ENCODE measurements around the gene TRMT13.

DNA sequence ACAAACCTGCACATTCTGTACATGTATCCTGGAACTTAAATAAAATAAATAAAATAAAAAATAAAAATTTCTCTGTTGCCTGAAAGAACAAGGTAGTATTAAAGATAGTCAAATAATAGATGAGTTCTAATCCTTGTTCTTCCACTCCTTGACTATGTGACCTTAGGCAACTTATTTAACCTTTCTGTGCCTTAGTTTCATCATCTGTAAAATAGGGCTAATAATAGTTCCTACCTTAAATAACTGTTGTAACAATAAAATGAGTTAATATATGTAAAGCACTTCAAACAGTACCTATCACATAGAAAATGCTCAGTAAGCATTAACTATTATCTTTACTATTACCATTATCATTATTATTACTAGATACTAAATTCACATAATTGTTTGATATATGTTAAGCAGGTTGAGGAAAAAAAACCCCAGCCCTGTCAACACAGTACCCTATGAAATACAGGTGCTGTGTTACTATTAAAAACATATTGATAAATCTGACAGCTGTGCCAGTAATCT, 23.4 kb upstream of the TRMT13 start:
- TF ChIP-seq, protein P1, sequence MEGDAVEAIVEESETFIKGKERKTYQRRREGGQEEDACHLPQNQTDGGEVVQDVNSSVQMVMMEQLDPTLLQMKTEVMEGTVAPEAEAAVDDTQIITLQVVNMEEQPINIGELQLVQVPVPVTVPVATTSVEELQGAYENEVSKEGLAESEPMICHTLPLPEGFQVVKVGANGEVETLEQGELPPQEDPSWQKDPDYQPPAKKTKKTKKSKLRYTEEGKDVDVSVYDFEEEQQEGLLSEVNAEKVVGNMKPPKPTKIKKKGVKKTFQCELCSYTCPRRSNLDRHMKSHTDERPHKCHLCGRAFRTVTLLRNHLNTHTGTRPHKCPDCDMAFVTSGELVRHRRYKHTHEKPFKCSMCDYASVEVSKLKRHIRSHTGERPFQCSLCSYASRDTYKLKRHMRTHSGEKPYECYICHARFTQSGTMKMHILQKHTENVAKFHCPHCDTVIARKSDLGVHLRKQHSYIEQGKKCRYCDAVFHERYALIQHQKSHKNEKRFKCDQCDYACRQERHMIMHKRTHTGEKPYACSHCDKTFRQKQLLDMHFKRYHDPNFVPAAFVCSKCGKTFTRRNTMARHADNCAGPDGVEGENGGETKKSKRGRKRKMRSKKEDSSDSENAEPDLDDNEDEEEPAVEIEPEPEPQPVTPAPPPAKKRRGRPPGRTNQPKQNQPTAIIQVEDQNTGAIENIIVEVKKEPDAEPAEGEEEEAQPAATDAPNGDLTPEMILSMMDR (IDR thresholded peaks at IDR 0.05 in 4 of 5, conservative IDR thresholded peaks at IDR 0.05 in 1 of 5): no peak
- TF ChIP-seq POLR2A (IDR thresholded peaks at IDR 0.05): no peak

Data from gastrocnemius medialis (tissue), 4 donors.